Transverse colon (tissue), 4 donors: ENCODE data around the gene SUMO2. TPM values are rescaled to one million over a fixed set of nuclear protein-coding genes. Genes with fewer than 3 reads are reported as not detected.

Experiments used
- DNase-seq: peaks from one replicate; pipeline ENCODE4 v3.0.0-alpha.2; 2019
- H3K27ac ChIP-seq, 4 donors: fragments of 200-600 bp; sonication (generic); 2 replicates each; pipeline ENCODE4 v1.5.1; 2016 to 2018; ENCODE audit warnings: inconsistent platforms in 4 of 4
- H3K27me3 ChIP-seq: fragments of 200-600 bp; sonication (generic); 2 replicates; pipeline ENCODE4 v1.5.1; 2017; ENCODE audit warnings: inconsistent platforms
- H3K36me3 ChIP-seq, 4 donors: fragments of 200-600 bp; sonication (generic); 2 replicates each; pipeline ENCODE4 v1.5.1; 2017 to 2019; ENCODE audit warnings: inconsistent platforms in 4 of 4
- H3K4me1 ChIP-seq, 4 donors: fragments of 200-600 bp; sonication (generic); 2 replicates each; pipeline ENCODE4 v1.5.1; 2017 to 2020; ENCODE audit warnings: inconsistent platforms in 4 of 4
- H3K4me3 ChIP-seq, 4 donors: fragments of 200-600 bp; sonication (generic); 1 replicate in 1 of 4; 2 replicates in 3 of 4; pipeline versions ENCODE4 v1.5.1 to v1.6.1; 2017 to 2019; ENCODE audit warnings: inconsistent platforms in 4 of 4
- H3K9me3 ChIP-seq, 2 donors: fragments of 200-600 bp; sonication (generic); 2 replicates each; pipeline ENCODE4 v1.5.1; 2017 to 2019; ENCODE audit warnings: inconsistent platforms in 2 of 2
- CTCF ChIP-seq, 5 experiments: fragments of 200-600 bp in 3 of 5; fragments of 450-650 bp in 2 of 5; sonication (generic) in 3 of 5; IDR thresholded peaks; 1 replicate in 2 of 5; 2 replicates in 3 of 5; pipeline ENCODE4 v1.5.1; 2016 to 2017; ENCODE audit warnings: antibody characterized with exemption in 5 of 5, inconsistent platforms in 3 of 5, mild to moderate bottlenecking in 2 of 5, moderate library complexity in 1 of 5
- EP300 ChIP-seq: sonication (generic); formaldehyde crosslinking; IDR thresholded peaks from one replicate; pipeline ENCODE4 v1.6.1; 2017; ENCODE audit warnings: antibody characterized with exemption, low read depth
- POLR2A ChIP-seq: fragments of 450-650 bp; IDR thresholded peaks from one replicate; pipeline ENCODE4 v1.6.1; 2016; ENCODE audit warnings: antibody characterized with exemption, mild to moderate bottlenecking, moderate library complexity
- POLR2AphosphoS5 ChIP-seq, 3 donors: sonication (generic); formaldehyde crosslinking; IDR thresholded peaks; one replicate each; pipeline ENCODE4 v1.6.1; 2016; ENCODE audit warnings: antibody characterized with exemption in 3 of 3
- WGBS, 2 donors: methylation state at CpG; one replicate each; pipeline ENCODE4 v1.1.5; 2018; ENCODE audit warnings: low coverage in 1 of 2; 5-methylcytosine and 5-hydroxymethylcytosine counted together
- in situ Hi-C, 4 donors: fragments of 200-750 bp; cut with MboI; loops; one replicate each; pipeline versions ENCODE4 v1.15.0 to v1.15.1; 2017; ENCODE audit warnings: low sequenced_read_pairs in 3 of 4, low pct_ligation_motif_present in 1 of 4, low pct_unique_long_range_greater_than_20kb in 1 of 4
- intact Hi-C: fragments of 100-400 bp; cut with DNase I; formaldehyde crosslinking; loops from one replicate; pipeline ENCODE4 v1.15.1; 2023; ENCODE audit warnings: low total_unique reads
- total RNA-seq, 4 donors: library from RNA; depleted of rRNA; stranded (reverse); fragments of >200 nt; gene quantifications; one replicate each; pipeline ENCODE4 v1.1.0, GENCODE V29; 2016

Gene SUMO2
- total RNA-seq, 4 donors from 2014 or later, result 6.4 to 56.5 (median 47.9) TPM

- no peak overlapping the region for H3K27ac ChIP-seq
- no peak for DNase-seq
- in situ Hi-C loops (loop anchor here in 1 of 4 donors (25.0 kb wide), 1 partner anchor 229 kb away; the partner anchor contains the start of gene HID1), intact Hi-C loops (no loop called here)
- H3K9me3 ChIP-seq, result no peaks in the 10 kb centered on the region
- no peak overlapping the region for H3K4me3 ChIP-seq
- H3K4me1 ChIP-seq, result no peaks in the 10 kb centered on the region
- H3K27me3 ChIP-seq, result no peaks in the 10 kb centered on the region
- H3K36me3 ChIP-seq, result no peaks in the 10 kb centered on the region
- WGBS, 2 donors, result 60 to 80% methylated on average over 4 of the region's 4 CpGs
- no peak for TF ChIP-seq CTCF (IDR thresholded peaks at IDR 0.05)
- no peak for TF ChIP-seq POLR2A
- TF ChIP-seq EP300, result no peak
- TF ChIP-seq POLR2AphosphoS5 (IDR thresholded peaks at IDR 0.05), result no peak
Measured at GRCh38 chr17:75191584-75191983, 8.8 kb upstream of the SUMO2 start.

GRCh38 chr17:75188614-75189013, 5.9 kb upstream of the SUMO2 start:
- Histone ChIP-seq H3K27me3 (no peaks in the 10 kb centered on the region), H3K36me3 (no peaks in the 10 kb centered on the region), H3K4me1 (peaks cover 0 to 1% (median 0%) of the 10 kb centered on the region in 4 donors), H3K4me3 (no peak overlapping the region), H3K27ac (no peak overlapping the region), H3K9me3 (no peaks in the 10 kb centered on the region)
- WGBS, 2 donors, result 87 to 89% methylated on average over 4 to 6 of the region's 6 CpGs
- in situ Hi-C loops (loop anchor here in 1 of 4 donors (25.0 kb wide), 1 partner anchor 226 kb away; the partner anchor contains the start of gene HID1), intact Hi-C loops (no loop called here)
- DNase-seq, result no peak
- TF ChIP-seq POLR2AphosphoS5 (IDR thresholded peaks at IDR 0.05) (no peak), EP300 (no peak), POLR2A (no peak), CTCF (IDR thresholded peaks at IDR 0.05) (no peak)

- TF ChIP-seq CTCF (IDR thresholded peaks at IDR 0.05), result no peak
- H3K36me3 ChIP-seq, result peaks cover 0 to 8% (median 0%) of the 10 kb centered on the region in 4 donors
- no peaks in the 10 kb centered on the region for H3K9me3 ChIP-seq
- 96% methylated on average over 8 to 9 of the region's 9 CpGs for WGBS, 2 donors
- H3K27me3 ChIP-seq, result no peaks in the 10 kb centered on the region
- intact Hi-C loops (no loop called here), in situ Hi-C loops (loop anchor here in 1 of 4 donors (25.0 kb wide), 1 partner anchor 222 kb away; the partner anchor contains the start of gene HID1)
- H3K4me3 ChIP-seq, result no peak overlapping the region
- DNase-seq, result no peak
- H3K27ac ChIP-seq, result peak overlapping the region in 1 of 4 donors; percentile 99
- peaks cover 8 to 29% (median 12%) of the 10 kb centered on the region in 4 donors for H3K4me1 ChIP-seq
Measured at GRCh38 chr17:75183999-75184884, 1.5 kb upstream of the SUMO2 start.

GRCh38 chr17:75182319-75182568, 515 bp downstream of the SUMO2 start:
- WGBS, 2 donors, result 0% methylated on average over 32 of the region's 33 CpGs; no CpG with 5 or more reads in 1 of the 2 donors
- in situ Hi-C loops (loop anchor here in 1 of 4 donors (25.0 kb wide), 1 partner anchor 220 kb away; the partner anchor contains the start of gene HID1), intact Hi-C loops (no loop called here)
- no peaks in the 10 kb centered on the region for H3K27me3 ChIP-seq
- peak overlapping the region; percentile 99 to 100 (median 100) for H3K27ac ChIP-seq
- DNase-seq, result no peak
- H3K36me3 ChIP-seq, result peaks cover 0 to 15% (median 0%) of the 10 kb centered on the region in 4 donors
- H3K4me1 ChIP-seq, result peaks cover 8 to 33% (median 12%) of the 10 kb centered on the region in 4 donors
- peak overlapping the region; percentile 90 to 98 (median 95) for H3K4me3 ChIP-seq
- TF ChIP-seq POLR2AphosphoS5 (IDR thresholded peaks at IDR 0.05) (no peak), POLR2A (no peak), CTCF (IDR thresholded peaks at IDR 0.05) (peak in 2 of 5 experiments; percentile 34 to 61), EP300 (no peak)
- no peaks in the 10 kb centered on the region for H3K9me3 ChIP-seq
